Gastroesophageal sphincter (tissue), 4 donors: ENCODE results near the gene PCDHA2. TPM values are rescaled to one million over a fixed set of nuclear protein-coding genes. Genes with fewer than 3 reads are reported as not detected.
A peak's percentile ranks its signal among the peaks of the same experiment; 100 is the strongest.
"Not testable (repeated sequence)": the region's sequence is repeated elsewhere in the genome, so short reads cannot be mapped to it uniquely, and the experiment has no call there.

Source experiments
- ATAC-seq: fragments of 150-250 bp; one replicate; pipeline ENCODE4 v1.9.1; 2016; ENCODE audit warnings: mild to moderate bottlenecking, moderate library complexity
- H3K27ac ChIP-seq, 4 donors: fragments of 200-600 bp; sonication (generic) in 3 of 4; 1 replicate in 3 of 4; 2 replicates in 1 of 4; pipeline ENCODE4 v1.5.1; 2016 to 2019
- H3K27me3 ChIP-seq: fragments of 200-600 bp; sonication (generic); one replicate; pipeline ENCODE4 v1.5.1; 2019
- H3K36me3 ChIP-seq, 2 donors: fragments of 200-600 bp; sonication (generic); one replicate each; pipeline ENCODE4 v1.5.1; 2019; ENCODE audit warnings: control low read depth in 1 of 2
- H3K4me1 ChIP-seq, 3 donors: fragments of 200-600 bp; sonication (generic); 1 replicate in 2 of 3; 2 replicates in 1 of 3; pipeline ENCODE4 v1.5.1; 2016 to 2019; ENCODE audit warnings: control low read depth in 2 of 3
- H3K4me3 ChIP-seq, 2 donors: fragments of 200-600 bp; sonication (generic); one replicate each; pipeline ENCODE4 v1.5.1; 2019; ENCODE audit warnings: mild to moderate bottlenecking in 1 of 2, moderate library complexity in 1 of 2
- H3K9me3 ChIP-seq, 3 donors: fragments of 200-600 bp; sonication (generic); one replicate each; pipeline ENCODE4 v1.5.1; 2017 to 2019; ENCODE audit warnings: control low read depth in 2 of 3
- EP300 ChIP-seq: sonication (generic); formaldehyde crosslinking; IDR thresholded peaks from one replicate; pipeline ENCODE4 v1.6.1; 2017; ENCODE audit warnings: antibody characterized with exemption, mild to moderate bottlenecking
- POLR2A ChIP-seq, 2 donors: fragments of 450-650 bp; IDR thresholded peaks; one replicate each; pipeline ENCODE4 v1.6.1; 2017; ENCODE audit warnings: antibody characterized with exemption in 2 of 2, mild to moderate bottlenecking in 2 of 2, moderate library complexity in 1 of 2
- POLR2AphosphoS5 ChIP-seq: sonication (generic); formaldehyde crosslinking; IDR thresholded peaks from one replicate; pipeline ENCODE4 v1.6.1; 2017; ENCODE audit warnings: antibody characterized with exemption
- WGBS, 2 donors: methylation state at CpG; one replicate each; pipeline ENCODE4 v1.1.5; 2018; ENCODE audit warnings: low coverage in 1 of 2; 5-methylcytosine and 5-hydroxymethylcytosine counted together
- total RNA-seq, 4 donors: library from RNA; depleted of rRNA; stranded (reverse); fragments of >200 nt; gene quantifications; one replicate each; pipeline ENCODE4 v1.1.0, GENCODE V29; 2016
- TF ChIP-seq, protein P1 (sequence below), 4 experiments: fragments of 200-600 bp in 2 of 4; fragments of 450-650 bp in 2 of 4; sonication (generic) in 1 of 4; IDR thresholded peaks; one replicate each; pipeline ENCODE4 v1.5.1; 2017 to 2019; ENCODE audit warnings: antibody characterized with exemption in 4 of 4, mild to moderate bottlenecking in 2 of 4, moderate library complexity in 2 of 4

Gene PCDHA2
- total RNA-seq, 4 donors from 2014 or later: 0.19 to 0.27 TPM; not detected in 2

DNA sequence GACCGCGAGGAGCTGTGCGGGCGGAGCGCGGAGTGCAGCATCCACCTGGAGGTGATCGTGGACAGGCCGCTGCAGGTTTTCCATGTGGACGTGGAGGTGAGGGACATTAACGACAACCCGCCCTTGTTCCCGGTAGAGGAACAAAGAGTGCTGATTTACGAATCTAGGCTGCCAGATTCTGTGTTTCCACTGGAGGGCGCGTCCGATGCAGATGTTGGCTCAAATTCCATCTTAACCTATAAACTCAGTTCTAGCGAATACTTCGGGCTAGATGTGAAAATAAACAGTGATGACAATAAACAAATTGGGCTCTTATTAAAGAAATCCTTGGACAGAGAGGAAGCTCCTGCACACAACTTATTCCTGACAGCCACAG, 33.7 kb downstream of the PCDHA2 start:
- Histone ChIP-seq H3K4me3 (no peak overlapping the region), H3K36me3 (no peaks in the 10 kb centered on the region), H3K27me3 (peaks cover 78% of the 10 kb centered on the region), H3K4me1 (no peaks in the 10 kb centered on the region), H3K9me3 (peaks cover 0 to 50% (median 0%) of the 10 kb centered on the region in 3 donors), H3K27ac (no peak overlapping the region)
- TF ChIP-seq POLR2A (IDR thresholded peaks at IDR 0.05): no peak
- TF ChIP-seq, protein P1, sequence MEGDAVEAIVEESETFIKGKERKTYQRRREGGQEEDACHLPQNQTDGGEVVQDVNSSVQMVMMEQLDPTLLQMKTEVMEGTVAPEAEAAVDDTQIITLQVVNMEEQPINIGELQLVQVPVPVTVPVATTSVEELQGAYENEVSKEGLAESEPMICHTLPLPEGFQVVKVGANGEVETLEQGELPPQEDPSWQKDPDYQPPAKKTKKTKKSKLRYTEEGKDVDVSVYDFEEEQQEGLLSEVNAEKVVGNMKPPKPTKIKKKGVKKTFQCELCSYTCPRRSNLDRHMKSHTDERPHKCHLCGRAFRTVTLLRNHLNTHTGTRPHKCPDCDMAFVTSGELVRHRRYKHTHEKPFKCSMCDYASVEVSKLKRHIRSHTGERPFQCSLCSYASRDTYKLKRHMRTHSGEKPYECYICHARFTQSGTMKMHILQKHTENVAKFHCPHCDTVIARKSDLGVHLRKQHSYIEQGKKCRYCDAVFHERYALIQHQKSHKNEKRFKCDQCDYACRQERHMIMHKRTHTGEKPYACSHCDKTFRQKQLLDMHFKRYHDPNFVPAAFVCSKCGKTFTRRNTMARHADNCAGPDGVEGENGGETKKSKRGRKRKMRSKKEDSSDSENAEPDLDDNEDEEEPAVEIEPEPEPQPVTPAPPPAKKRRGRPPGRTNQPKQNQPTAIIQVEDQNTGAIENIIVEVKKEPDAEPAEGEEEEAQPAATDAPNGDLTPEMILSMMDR (IDR thresholded peaks at IDR 0.05): no peak
- no peak for TF ChIP-seq EP300
- TF ChIP-seq POLR2AphosphoS5: no peak
- WGBS, 2 donors: 19 to 27% methylated on average over 9 to 11 of the region's 18 CpGs
- ATAC-seq: no peak

DNA sequence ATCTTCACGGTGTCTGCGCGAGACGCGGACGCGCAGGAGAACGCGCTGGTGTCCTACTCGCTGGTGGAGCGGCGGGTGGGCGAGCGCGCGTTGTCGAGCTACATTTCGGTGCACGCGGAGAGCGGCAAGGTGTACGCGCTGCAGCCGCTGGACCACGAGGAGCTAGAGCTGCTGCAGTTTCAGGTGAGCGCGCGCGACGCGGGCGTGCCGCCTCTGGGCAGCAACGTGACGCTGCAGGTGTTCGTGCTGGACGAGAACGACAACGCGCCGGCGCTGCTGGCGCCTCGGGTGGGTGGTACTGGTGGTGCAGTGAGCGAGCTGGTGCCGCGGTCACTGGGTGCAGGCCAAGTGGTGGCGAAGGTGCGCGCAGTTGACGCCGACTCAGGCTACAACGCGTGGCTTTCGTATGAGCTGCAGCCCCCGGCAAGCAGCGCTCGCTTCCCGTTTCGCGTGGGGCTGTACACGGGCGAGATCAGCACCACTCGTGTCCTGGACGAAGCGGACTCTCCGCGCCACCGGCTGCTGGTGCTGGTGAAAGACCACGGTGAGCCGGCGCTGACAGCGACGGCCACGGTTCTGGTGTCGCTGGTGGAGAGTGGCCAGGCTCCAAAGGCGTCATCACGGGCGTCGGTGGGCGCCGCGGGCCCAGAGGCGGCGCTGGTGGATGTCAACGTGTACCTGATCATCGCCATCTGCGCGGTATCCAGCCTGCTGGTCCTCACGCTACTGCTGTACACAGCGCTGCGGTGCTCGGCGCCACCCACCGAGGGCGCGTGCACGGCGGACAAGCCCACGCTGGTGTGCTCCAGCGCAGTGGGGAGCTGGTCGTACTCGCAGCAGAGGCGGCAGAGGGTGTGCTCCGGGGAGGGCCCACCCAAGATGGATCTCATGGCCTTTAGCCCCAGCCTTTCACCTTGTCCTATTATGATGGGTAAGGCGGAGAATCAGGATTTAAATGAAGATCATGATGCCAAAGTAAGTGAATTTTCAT, 35.2 kb downstream of the PCDHA2 start:
- WGBS, 2 donors: 15 to 88% methylated on average over 1 to 4 of the region's 106 CpGs
- H3K4me3 ChIP-seq, H3K36me3 ChIP-seq, ATAC-seq, H3K4me1 ChIP-seq, H3K27ac ChIP-seq: not testable (repeated sequence)
- H3K27me3 ChIP-seq: peaks cover 81% of the 10 kb centered on the region
- H3K9me3 ChIP-seq: peaks cover 0 to 55% (median 0%) of the 10 kb centered on the region in 3 donors

DNA sequence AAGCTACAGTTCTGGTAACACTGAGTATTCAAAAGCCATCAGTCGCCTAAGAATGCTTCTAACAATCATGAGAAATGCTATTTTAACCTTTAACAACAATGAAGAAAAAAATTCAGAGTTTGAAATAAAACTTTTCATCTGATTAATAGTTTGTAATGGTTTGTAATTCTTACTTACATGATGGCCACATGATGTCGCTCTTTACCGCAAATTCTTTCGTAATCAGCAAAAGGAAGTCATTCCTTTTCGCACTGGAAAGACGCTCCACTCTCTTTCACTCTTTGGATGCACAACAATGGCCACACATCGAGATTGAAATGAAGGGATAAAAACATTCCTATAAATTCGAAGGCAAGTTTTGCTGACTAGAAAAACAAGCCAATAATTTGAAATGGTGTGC, 39.3 kb downstream of the PCDHA2 start, which contains the start of gene PCDHA7:
TSS of gene PCDHA7 (plus strand) at position 277 of the 400 bp plus-strand sequence. CDS start at position 392, 115 bp downstream.
- WGBS, 2 donors: 8 to 17% methylated on average over 6 to 8 of the region's 8 CpGs
- peaks cover 0 to 53% (median 0%) of the 10 kb centered on the region in 3 donors for H3K9me3 ChIP-seq
- no peak for ATAC-seq
- H3K4me3 ChIP-seq: peak within 1 kb of the TSS in 1 of 2 donors; percentile 19
- H3K27me3 ChIP-seq: peaks cover 80% of the 10 kb centered on the region
- TF ChIP-seq POLR2A (IDR thresholded peaks at IDR 0.05) (no peak), EP300 (no peak), POLR2AphosphoS5 (no peak)
- TF ChIP-seq, protein P1 (IDR thresholded peaks at IDR 0.05): no peak
- H3K4me1 ChIP-seq: no peaks in the 10 kb centered on the region
- H3K36me3 ChIP-seq: no peaks in the 10 kb centered on the region
- no peak within 1 kb of the TSS for H3K27ac ChIP-seq

GRCh38 chr5:140834439-140835008, 39.9 kb downstream of the PCDHA2 start:
- peak overlapping the region in 1 of 2 donors; percentile 19 for H3K4me3 ChIP-seq
- H3K4me1 ChIP-seq, H3K27ac ChIP-seq, H3K36me3 ChIP-seq, ATAC-seq: not testable (repeated sequence)
- H3K27me3 ChIP-seq: peaks cover 80% of the 10 kb centered on the region
- WGBS, 2 donors: 7% methylated on average over 7 of the region's 38 CpGs; no CpG with 5 or more reads in 1 of the 2 donors
- peaks cover 0 to 51% (median 0%) of the 10 kb centered on the region in 3 donors for H3K9me3 ChIP-seq

DNA sequence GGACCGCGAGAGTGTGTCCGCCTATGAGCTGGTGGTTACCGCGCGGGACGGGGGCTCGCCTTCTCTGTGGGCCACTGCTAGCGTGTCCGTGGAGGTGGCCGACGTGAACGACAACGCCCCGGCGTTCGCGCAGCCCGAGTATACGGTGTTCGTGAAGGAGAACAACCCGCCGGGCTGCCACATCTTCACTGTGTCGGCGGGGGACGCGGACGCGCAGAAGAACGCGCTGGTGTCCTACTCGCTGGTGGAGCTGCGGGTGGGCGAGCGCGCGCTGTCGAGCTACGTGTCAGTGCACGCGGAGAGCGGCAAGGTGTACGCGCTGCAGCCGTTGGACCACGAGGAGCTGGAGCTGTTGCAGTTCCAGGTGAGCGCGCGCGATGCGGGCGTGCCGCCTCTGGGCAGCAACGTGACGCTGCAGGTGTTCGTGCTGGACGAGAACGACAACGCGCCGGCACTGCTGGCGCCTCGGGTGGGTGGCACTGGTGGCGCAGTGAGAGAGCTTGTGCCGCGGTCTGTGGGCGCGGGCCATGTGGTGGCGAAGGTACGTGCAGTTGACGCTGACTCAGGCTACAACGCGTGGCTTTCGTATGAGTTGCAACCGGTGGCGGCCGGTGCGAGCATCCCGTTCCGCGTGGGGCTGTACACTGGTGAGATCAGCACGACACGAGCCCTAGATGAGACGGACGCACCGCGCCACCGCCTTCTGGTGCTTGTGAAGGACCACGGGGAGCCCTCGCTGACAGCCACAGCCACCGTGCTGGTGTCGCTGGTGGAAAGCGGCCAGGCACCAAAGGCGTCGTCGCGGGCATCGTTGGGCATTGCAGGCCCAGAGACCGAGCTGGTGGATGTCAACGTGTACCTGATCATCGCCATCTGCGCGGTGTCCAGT, 41.2 kb downstream of the PCDHA2 start:
- TF ChIP-seq, protein P1 (IDR thresholded peaks at IDR 0.05): no peak
- TF ChIP-seq EP300: no peak
- TF ChIP-seq POLR2AphosphoS5: no peak
- no peak for TF ChIP-seq POLR2A (IDR thresholded peaks at IDR 0.05)
- H3K36me3 ChIP-seq: no peaks in the 10 kb centered on the region
- H3K27ac ChIP-seq: no peak overlapping the region
- peaks cover 81% of the 10 kb centered on the region for H3K27me3 ChIP-seq
- no peak for ATAC-seq
- H3K9me3 ChIP-seq: peaks cover 0 to 50% (median 0%) of the 10 kb centered on the region in 3 donors
- 62% methylated on average over 10 of the region's 103 CpGs; no CpG with 5 or more reads in 1 of the 2 donors for WGBS, 2 donors
- H3K4me3 ChIP-seq: no peak overlapping the region
- no peaks in the 10 kb centered on the region for H3K4me1 ChIP-seq
